Measurements from ENCODE around the gene FAM170B.

Gene FAM170B

DNA sequence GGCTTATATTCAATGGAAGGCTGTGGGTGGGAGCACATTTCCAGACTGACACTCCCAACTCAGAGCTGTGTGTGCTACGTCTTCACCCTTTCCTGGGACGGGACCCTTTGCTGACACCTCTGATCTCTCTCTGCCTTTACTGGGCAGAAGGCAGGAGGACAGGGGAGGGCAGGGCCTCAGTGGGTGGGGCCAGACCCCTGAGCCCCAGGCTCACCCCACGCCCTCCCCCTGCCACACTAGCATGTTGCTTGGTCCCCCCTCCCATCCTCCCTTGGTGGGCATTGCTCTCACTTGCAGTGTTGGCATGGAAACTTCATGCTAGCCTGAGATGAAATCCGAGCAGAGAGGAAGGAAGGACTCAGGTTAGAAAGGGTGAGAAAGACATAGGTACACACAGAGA lies 36.0 kb upstream of the FAM170B start:
- DNase-seq (ENCODE audit: low read depth in 4 of 4, low spot score in 1 of 4), result no peak

DNA sequence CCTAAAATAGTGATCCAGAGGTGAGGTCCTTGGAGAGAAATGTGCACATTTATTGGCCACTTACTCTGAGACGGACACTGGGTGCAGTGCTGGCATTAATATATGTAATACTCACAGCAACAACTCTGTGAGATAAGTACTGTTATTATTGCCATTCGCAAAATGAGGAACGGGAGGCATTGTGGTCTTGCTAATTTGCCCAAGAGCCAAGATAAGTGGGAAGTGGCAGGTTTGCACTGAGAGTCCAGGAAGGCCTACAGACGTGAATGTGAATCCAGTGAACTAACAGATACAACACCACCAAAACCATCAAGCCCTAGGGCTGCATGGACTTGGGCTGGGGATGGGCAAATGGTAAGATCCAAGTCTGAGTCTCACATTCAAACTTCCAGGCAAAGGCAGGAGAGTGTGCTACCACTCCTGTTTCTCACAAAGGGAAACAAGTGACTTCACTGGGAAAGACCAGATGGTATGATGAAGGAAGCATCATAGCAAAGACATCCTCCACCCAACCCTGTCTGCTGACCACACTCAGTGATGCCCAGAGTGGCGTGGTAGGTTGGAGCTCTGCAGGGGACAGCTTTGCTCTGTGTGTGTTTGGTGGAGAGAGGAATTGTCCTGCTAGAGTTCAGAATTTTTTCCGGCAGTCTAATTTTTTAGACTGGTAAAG lies 35.1 kb upstream of the FAM170B start:
- DNase-seq (ENCODE audit: low read depth in 4 of 4, low spot score in 1 of 4), result no peak

DNA sequence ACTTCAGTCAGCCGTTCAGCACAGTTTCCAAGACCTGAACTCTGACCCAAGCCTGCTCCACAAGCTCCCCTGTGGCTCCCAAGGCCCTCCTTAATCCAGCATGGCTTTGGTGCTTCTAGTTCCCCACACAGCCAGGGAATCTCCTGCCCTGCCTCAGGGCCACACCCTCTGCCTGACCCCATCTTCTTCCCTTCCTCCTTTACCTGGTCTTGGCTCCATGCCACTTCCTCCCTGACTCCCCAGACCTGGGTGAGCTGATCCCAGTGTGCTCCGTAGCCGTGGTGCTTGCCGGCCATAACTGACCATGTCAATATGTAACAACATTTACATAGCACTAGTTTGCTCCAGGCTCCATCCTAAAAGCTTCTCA lies 34.3 kb upstream of the FAM170B start:
- DNase-seq (ENCODE audit: low read depth in 4 of 4, low spot score in 1 of 4), result no peak

DNA sequence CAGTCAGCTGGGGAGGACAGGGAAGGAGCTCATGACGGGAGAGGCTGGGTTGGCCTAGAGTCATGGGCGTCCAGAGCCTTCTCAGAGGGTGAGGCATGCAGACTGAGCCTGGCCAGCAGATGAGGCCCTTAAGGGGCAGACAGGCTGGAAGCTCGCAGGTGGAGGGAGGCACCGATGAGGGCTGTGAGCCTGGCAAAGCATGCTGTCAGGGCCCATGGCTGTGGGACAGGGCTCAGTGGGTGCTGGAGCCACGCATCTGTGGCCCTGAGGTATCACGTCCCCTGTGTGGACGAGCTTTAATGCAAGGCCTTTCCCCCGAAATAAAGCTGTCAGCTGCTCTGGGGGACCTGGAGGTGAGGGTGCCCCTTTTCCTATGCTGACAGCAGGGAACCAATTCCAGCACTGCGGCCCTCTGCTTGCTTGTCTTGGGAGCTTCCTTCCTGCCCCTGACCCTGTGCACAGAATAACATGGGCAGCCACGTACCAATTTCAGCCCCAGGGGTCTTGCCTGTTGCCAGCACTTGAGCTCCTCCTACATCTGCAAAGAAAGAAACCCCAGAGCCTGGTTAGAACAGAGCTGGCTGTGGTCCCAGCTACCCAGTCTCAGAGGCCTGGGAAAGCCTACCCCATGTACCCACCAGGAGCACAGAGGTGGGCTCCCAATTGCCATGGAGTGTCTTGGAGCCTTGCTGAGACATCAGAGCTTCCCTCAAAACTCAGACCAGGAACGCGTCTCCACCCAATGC lies 33.8 kb upstream of the FAM170B start:
- DNase-seq (ENCODE audit: low read depth in 4 of 4, low spot score in 1 of 4), result no peak

DNA sequence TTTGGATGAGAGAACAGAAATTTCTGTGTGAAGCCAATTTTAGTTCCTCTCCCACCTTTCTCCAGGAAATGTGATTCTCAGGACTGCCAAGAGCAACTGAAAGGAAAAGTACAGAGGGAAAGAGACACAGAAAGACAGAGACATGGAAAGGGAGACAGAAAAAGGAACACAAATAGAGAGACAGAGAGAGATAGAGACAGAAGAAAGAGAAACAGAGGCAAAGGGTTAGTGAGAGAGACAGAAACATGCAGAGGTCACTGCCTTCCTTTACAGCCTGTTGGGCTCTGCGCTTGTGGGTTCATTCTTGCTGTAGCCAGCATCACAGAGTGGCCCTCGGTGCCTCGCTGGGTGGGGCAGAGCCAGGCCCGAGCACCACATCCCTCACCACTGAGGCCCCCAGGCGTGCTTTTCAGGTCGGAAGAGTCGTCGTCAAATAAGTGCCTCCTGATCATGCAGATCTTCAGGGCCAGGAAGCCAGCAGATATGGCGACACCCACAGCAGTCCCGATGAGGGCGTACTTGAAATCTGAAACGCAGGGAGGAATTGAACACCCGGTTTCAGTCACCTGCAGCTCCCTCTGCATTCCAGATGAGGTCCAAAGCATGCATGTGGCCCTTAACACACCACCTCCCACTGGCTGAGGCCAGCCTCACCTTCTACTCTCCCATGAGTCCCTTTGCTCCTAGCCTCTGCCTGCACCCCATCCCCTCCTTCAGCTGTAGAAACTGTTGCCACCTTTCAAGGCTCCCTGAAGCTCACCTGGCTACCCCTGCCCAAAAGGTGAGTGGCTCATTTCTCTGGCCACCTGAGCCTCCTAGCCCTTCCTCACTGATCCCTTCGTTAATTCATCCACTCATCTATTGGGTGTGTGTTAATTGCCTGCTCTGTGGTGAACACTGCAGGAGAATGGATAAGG lies 32.9 kb upstream of the FAM170B start:
- no peak for DNase-seq (ENCODE audit: low read depth in 4 of 4, low spot score in 1 of 4)

DNA sequence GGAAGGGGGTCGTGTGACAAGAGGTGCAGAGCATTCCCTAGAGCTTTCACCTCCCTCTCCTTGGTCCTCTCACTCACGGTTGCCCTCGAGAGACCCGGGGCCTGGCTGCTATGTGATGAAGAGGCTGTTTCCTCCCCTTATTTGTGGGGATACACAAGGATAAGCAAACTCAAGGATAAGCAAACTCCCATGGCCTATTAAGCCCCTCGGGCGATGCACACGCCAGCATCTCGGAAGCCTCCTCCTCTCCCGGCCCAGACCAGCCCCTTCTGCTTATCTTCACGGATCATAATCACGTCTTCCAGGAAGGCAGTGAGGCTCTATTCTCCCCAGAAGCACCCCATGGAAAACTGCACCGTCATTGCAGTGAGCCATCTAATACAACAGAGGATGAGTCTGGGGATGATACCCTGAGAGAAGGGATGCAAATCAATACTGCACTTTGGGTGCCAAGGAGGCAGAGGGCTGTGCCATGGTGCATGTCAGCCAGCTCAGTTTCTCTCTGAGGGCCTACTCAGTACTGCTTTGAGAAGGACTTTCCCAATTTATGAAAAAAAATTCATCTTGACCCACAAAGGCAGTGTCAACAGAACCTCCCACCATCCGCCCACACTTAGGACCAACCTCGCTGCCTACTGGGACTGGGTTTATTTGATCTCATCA lies 32.1 kb upstream of the FAM170B start:
- DNase-seq (ENCODE audit: low read depth in 4 of 4, low spot score in 1 of 4), result no peak

DNA sequence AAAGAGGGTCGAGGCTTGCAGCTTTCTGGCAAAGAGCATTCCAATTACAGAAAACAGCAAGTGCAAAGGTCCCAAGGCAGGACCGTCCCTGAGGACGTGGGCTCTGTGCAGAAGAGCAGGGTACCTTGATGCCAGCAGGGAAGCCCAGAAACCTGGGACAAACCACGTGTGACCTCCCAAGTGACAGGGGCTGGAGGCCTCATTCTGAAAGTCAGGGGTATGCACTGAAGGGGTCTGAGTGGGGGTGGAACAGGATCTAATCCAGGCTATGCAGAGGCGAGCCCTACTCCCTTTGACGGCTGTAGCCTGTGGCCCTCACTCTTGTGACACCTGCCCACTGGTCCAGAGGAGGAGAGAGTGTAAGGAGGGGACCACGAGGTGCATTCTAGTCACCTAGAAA lies 31.4 kb upstream of the FAM170B start:
- no peak for DNase-seq (ENCODE audit: low read depth in 4 of 4, low spot score in 1 of 4)

DNA sequence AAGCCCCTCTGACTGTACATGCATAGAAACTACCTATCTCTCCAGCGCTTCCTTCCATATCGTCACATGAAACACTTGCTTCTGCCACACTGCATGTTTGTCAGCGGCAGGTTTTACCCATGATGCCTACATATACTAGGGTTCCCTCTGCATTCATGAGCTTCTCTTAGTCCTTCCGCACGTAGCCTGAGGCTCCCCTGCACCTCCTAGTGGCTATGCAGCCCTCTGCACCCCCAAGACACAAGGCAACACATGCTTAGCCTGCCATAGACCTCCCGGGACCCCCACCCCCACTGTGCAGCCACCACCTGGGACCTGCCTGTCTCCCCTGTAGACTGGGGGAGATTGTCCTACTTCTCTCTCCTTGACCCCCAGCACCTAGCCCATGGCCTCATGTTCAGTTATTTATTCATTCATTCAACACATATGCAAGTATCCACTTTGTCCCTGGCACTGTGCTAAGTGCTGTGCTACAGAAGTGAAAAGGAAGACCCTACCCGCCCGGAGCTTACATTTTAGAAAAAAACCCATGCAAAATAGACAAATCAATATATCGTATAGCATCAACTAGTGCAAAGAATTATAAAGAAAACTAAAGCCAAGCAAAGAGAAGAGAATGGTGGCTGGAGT lies 30.9 kb upstream of the FAM170B start:
- no peak for DNase-seq (ENCODE audit: low read depth in 4 of 4, low spot score in 1 of 4)

DNA sequence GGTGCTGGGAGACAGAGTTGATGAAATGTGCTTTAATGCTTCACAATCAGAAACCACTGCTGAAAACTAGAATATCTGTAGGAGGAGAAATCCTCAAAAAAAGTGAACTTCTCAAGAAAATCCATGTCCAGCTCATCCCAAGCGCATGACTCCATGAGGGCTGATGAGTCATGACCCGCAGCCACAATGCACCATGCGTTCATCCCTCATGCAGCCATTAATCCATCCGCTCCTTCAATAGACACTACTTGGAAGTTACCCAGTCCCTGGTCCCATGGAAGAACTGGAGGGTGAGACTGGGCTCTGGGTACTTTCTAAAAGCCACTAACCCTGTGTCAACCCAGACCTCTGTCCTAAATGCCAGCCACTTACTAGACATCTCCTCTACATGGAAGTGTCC lies 29.9 kb upstream of the FAM170B start:
- no peak for DNase-seq (ENCODE audit: low read depth in 4 of 4, low spot score in 1 of 4)

DNA sequence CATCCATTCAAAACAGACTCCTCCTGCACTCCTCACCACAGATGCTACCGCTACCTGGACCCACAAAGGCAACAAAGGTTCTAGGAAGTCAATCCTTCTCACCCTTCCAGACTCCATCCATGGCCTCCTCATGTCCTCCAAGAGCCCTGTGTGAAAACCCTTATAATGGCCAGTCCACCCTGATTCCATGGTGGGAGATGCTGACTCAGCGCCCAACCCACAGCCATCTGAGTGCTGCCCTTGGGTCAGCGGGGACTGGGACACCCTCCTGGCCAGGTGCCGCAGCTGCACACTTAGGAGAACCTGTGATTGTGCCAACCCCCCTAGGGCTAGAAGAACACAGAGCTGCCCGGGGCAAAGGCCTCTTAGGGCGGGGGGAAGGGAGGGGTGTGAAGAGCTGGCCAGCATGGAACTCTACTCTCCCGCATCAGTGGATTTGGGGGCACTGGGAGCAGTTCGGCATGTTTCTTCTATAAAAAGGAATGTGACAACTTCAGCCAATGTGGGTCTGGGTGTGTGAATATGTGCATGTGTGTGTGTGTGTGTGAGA lies 29.0 kb upstream of the FAM170B start:
- DNase-seq (ENCODE audit: low read depth in 4 of 4, low spot score in 1 of 4), result no peak

DNA sequence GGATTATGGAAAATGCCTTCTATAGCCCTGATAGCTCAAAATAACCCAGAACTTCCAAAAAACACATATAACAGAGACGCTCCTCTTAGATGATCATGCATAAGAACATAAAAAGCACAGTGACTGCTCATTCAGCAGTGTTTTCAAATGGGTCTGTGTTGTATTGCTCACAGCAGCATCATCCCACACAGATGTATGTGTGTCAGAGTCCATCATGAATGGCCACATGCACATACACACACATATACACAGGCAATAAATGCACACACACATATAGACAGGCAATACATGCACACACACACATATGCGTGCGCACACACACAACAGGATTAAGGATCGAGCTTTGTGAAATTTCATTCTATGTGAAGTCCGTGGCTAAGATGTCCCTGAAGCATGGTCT lies 28.2 kb upstream of the FAM170B start:
- no peak for DNase-seq (ENCODE audit: low read depth in 4 of 4, low spot score in 1 of 4)

DNA sequence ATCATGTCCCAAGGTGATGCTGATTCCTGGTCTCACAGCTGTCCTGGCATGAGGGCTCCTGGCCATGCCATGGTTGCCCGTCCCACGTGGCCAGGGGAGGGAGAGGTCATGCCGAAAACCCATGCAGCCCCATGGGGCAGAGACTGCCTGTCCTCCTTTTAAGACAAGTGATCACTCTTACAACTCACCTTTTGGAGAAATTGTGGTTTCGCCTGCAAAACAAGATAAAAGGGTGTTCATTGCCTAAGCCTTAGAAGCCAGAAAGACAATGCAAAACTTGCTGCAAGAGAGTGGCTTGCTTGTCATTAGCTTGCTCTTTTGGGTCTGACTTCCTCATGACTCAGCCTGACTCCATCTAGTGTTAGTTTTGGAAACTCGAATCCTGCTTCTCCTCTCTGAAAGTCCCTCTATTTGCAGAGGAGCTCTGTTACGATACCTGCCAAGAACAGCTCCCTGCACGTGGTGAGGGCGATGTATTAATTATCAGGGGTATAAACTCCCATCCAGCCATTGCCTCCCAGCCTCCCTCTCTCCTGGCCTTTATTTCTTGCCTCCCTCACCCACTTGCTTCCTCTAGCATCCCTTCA lies 27.7 kb upstream of the FAM170B start:
- no peak for DNase-seq (ENCODE audit: low read depth in 4 of 4, low spot score in 1 of 4)

DNA sequence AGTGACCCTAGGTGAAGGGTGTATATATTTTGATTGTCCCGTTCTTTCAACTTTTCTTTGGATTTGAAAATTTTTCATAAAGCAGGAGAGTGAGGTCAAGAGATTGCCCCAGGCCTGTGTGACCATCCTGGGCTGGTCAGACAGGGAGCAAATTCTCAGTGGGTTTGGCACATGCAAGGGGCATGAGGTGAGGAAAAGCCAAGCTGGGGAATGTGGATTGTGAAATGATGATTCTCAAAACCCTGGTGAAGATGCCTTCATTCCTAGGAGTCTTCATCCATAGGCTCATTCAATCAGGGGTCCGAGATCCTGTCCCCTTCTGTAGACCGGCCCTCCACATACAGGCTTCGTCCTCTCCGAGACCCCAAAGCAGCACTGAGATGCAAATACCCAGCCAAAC lies 27.0 kb upstream of the FAM170B start:
- no peak for DNase-seq (ENCODE audit: low read depth in 4 of 4, low spot score in 1 of 4)

DNA sequence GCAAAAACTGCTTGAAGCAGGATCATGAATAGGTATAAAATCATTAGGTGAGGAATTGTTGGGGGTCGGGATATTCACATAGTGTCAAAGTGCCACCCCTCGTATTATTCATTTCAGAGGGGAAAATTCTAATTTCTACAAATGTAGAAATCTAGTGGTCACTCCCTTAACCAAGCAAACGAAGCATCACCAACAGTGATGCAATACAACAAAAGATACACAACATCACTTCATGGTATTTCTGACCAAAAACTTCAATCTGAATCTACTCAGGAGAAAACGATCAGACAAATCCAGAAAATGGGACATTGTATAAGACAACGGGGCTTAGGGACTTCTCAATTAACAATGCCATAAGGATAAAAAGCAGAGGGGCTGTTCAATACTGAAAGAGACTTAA lies 26.3 kb upstream of the FAM170B start:
- no peak for DNase-seq (ENCODE audit: low read depth in 4 of 4, low spot score in 1 of 4)

DNA sequence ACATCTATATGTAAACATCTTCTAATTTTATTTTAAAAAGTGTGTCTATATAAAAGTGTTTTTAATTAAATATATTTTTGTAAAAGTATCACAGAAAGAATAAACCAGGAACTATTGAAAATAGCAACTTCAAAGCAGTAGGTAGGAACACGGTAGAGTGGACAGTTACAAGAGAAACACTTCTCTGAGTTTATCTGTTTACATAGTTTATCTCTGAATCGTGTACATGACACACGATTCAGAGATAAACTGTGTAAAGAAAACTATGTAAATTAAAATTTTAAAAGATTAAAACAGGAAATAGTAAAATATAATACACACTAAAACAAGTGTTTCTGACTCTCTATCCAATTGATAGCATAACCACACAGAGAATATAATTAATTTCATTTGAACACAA lies 25.1 kb upstream of the FAM170B start:
- no peak for DNase-seq (ENCODE audit: low read depth in 4 of 4, low spot score in 1 of 4)

DNA sequence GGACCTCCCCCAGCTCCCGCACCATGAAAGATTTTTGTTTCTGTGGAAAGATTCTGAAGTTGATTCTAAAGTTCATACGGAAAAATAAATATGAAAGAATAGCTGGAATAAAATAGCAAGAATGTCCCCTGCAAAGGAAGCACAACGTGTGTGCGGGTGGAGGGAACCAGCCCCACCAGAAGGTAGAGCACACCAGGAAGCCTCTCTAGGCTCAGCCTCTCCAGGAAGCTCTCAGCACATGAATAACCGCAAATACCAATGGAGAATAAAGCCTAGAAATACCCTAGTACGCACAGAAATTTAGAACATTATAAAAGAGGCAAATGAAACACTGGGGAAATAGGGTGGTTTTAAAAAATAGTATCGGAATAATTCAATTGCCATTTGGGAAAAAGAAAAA lies 24.6 kb upstream of the FAM170B start:
- DNase-seq (ENCODE audit: low read depth in 4 of 4, low spot score in 1 of 4), result no peak

DNA sequence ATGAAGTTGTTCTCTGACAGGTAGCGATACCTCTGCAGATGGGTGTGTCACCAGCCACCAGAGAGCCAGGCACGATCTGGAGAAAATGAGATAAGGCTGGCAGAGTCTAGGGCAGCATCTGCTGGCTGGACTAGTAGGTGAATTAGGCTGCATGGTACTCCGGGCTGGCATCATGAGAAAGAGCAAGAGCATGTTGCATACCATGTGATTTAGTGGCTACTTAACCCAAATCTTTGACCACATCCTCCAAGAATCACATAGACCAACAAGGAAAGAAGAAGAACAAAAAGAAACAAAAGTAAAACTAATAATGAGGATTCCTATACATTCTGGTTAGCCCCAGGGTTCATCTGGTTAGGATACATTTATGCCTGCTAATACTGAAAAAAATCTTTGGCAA lies 23.4 kb upstream of the FAM170B start:
- no peak for DNase-seq (ENCODE audit: low read depth in 4 of 4, low spot score in 1 of 4)

DNA sequence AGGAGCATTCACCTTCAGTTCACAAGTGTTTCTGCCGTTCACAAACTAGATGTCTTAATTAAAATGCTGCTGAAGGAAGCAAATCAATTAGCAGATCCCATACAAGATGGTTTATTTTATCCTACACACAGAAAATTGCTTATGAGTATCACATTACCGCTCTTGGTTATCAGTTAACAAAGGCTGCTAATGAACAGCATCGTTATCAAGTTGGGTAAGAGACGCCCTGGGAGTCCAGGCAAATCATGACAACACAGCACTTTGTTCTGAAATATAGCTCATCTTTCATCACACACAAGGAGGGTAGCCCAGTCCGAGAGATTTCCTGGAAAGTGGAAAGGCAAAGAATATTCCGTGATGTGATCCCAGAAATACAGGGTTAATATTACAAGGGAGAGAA lies 20.8 kb upstream of the FAM170B start:
- no peak for DNase-seq (ENCODE audit: low read depth in 4 of 4, low spot score in 1 of 4)

DNA sequence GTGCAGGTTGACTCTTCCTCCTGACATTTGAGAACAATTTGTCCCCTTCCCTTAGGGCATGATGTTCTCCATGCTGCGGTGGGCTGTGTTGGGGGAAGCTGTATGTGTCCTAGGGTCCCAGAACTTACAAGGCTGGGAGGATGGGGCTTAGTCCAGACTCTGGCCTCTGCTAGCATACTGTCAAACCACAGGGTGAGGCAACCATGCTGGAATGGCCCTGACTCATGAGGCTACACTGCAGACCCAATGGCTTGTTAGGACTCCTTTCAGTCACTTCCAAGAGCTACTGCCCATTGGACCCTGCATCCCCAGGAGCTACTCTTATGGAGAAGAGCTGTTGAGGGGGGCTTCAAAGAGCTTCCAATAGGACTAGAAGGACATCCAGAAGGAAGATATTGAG lies 20.1 kb upstream of the FAM170B start:
- DNase-seq (ENCODE audit: low read depth in 4 of 4, low spot score in 1 of 4), result no peak

DNA sequence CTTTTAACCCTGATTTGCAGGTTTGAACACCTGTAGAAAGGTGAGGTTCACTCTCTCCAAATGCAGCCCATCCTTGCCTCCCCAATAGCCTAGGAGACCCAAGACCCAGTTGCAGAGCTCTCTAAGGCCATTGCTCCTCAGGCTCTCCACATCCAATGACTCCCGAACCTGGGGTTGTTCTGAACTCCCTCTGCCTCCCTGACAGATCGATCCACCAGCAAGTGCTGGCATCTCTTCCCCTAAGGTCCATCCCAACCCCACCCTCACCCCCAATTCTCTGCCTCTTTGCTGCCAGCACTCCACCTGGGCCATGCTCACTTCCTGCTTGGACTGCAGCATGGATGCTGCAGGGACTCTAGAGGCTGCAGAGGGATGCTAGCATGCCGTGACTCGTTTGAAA lies 19.3 kb upstream of the FAM170B start:
- no peak for DNase-seq (ENCODE audit: low read depth in 4 of 4, low spot score in 1 of 4)
